Fibroblast of mammary gland (primary cell): ENCODE data around the gene SCD5.

Experiments used
- DNase-seq: peaks from one replicate; pipeline ENCODE4 v3.0.0-alpha.2; 2010; ENCODE audit warnings: low read depth
- H3K4me3 ChIP-seq: 2 replicates; pipeline ENCODE4 v1.5.1; 2011; ENCODE audit warnings: low read depth, mild to moderate bottlenecking, low read length, moderate library complexity; ENCODE audit not compliant: control insufficient read depth
- CTCF ChIP-seq: conservative IDR thresholded peaks from 2 replicates; pipeline ENCODE4 v1.5.1; 2011; ENCODE audit warnings: low read depth, low read length, inconsistent platforms; ENCODE audit not compliant: control insufficient read depth, insufficient read depth

The SCD5 gene

DNA sequence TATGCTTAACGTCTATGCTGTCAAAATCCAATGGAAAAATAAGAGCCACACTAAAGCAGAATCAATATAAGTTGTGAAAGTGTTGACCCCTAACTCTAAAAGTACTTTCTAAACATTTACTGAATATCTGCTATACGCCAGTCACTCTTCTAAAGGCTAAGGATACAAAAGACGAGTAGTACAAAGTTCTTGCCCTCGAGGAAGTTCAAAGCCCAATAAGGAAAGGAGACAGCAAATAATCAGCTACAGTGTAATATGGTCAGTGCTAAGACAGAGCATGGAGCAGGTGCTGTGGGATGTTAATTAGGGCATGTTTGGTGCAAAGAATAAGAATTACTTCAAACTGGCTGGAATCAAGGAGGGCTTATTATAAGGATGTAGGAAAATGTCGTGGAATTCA lies 205.2 kb downstream of the SCD5 start:
- TF ChIP-seq CTCF, result no peak
- H3K4me3 ChIP-seq, result no peak overlapping the region
- no peak for DNase-seq

DNA sequence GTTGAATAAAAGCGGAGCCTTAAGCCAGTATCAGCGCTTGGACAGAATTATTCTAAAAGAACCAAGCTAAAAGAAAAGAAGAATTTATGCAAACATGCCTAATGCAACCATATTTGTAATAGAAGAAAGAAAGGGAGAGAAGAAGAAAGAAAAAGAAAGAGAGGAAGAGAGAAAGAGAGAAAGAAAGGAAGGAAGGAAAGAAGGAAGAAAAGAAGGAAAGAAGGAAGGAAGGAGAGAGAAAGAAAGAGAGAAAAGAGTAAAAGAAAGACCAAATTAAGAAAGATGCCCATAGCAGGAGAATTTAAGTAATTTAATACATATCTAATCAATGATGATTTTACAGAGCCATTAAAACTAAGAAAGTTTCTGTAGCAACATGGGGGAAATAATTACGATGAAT lies 206.0 kb downstream of the SCD5 start:
- no peak overlapping the region for H3K4me3 ChIP-seq
- TF ChIP-seq CTCF, result no peak
- no peak for DNase-seq

- DNase-seq, result no peak
- no peak overlapping the region for H3K4me3 ChIP-seq
- no peak for TF ChIP-seq CTCF
Measured at GRCh38 chr4:82591592-82591991, 207.0 kb downstream of the SCD5 start.

DNA sequence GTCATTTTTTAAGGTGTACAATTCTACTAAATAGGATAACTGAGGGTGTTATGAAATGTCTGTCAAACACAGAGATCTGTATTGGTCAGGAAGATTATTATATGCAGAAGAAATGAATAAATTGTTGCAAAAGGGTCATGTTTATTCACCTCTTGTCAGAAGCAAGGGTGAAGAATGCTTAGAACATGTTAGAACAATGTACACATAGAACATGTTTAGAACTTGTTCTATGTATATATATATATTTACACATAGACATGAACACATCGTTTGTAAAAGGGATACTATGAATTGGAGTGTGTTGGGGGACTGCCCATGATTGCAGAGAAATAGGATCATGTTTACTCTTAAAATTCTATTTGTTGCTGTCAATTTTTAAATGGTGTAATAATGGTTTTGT lies 208.8 kb downstream of the SCD5 start:
- H3K4me3 ChIP-seq, result no peak overlapping the region

DNA sequence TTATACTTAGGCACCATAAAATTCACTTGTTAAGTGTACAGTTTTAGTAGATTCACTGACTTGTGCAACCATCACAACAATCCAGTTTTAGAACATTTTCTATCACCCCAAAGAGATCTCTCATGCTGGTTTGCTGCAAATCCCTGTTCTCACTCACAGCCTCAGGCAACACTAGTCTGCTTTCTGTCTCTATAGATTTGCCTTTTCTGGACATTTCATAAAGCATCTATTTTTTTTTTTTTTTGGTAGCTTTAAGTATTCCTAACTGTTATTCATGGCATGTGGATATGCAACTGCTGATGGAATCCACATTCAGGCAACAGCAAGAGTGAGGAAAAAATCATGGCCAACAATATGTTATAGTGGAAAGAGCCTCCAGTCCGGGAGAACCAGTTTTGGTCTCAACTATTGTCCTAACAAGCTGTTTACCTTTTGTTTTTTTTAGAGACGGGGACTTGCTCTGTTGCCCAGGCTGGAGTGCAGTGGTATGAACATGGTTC lies 209.8 kb downstream of the SCD5 start:
- no peak overlapping the region for H3K4me3 ChIP-seq
- DNase-seq, result no peak
- TF ChIP-seq CTCF, result no peak

More for the DNA sequence above, 208.8 kb downstream of the SCD5 start:
- DNase-seq, result no peak
- TF ChIP-seq CTCF, result no peak

DNA sequence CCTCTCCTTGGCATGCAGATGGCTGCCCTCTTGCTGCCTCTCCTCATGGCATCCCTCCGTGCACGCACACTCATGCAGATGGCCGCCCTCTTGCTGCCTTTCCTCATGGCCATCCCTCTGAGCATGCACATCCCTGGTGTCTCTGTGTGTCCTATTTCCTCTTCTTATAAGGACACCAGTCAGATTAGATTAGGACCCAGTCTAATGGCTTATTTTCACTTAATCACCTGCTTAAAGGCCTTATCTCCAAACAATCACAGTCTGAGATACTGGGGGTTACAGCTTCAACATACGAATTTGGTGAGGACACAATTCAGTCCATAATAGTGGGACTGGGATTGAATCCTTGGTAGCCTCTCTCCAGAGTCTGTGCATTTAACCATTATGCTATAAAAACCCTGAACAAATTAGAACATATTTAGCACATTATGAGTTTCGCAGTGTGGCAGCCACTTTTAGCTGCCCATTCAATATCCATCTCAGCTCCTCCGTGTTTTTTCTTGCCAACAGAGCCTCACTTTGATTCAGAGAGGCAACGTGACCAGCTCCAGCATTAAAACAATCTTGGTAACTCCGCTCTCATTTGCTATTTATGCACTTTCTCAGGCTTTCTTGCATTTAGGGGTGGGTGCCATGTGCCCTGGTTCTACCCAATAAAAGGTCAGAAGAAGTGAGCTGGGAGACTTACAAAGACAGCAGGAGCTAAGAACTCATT lies 210.6 kb downstream of the SCD5 start:
- DNase-seq, result no peak
- H3K4me3 ChIP-seq, result no peak overlapping the region
- no peak for TF ChIP-seq CTCF
